GM18507 (cell line): ENCODE measurements around the gene COLEC11.
"Not testable (repeated sequence)": the region's sequence is repeated elsewhere in the genome, so short reads cannot be mapped to it uniquely, and the experiment has no call there.

Experiments used
- DNase-seq: peaks from one replicate; pipeline ENCODE4 v3.0.0; 2011; ENCODE audit warnings: low read depth; ENCODE audit not compliant: insufficient read length; ENCODE audit errors: extremely low spot score
- FAIRE-seq: peaks from 2 replicates; lab custom pipeline; 2011; peaks lifted over from hg19 to GRCh38; lab: Jason Lieb, UNC

COLEC11 gene

GRCh38 chr2:3603536-3604206, 8.8 kb downstream of the COLEC11 start:
- no peak for FAIRE-seq
- DNase-seq = no peak

GRCh38 chr2:3604207-3604877, 9.4 kb downstream of the COLEC11 start:
- no peak for DNase-seq
- no peak for FAIRE-seq

GRCh38 chr2:3604991-3605961, 10.4 kb downstream of the COLEC11 start:
- FAIRE-seq (peak; percentile 68), DNase-seq (peak; percentile 39)

- FAIRE-seq (no peak), DNase-seq (no peak)
Measured at GRCh38 chr2:3606028-3606369, 11.1 kb downstream of the COLEC11 start.

GRCh38 chr2:3606370-3607201, 11.7 kb downstream of the COLEC11 start:
- FAIRE-seq (no peak), DNase-seq (no peak)

- FAIRE-seq (no peak), DNase-seq (no peak)
Measured at GRCh38 chr2:3608373-3609278, 13.7 kb downstream of the COLEC11 start.

GRCh38 chr2:3609279-3609673, 14.4 kb downstream of the COLEC11 start:
- peak; percentile 59 for FAIRE-seq
- DNase-seq = not testable (repeated sequence)

GRCh38 chr2:3610415-3610814, 15.5 kb downstream of the COLEC11 start:
- FAIRE-seq (no peak), DNase-seq (no peak)

- FAIRE-seq = no peak
- no peak for DNase-seq
Measured at GRCh38 chr2:3610881-3611505, 16.1 kb downstream of the COLEC11 start.

- FAIRE-seq = no peak
- DNase-seq = no peak
Measured at GRCh38 chr2:3611589-3611988, 16.7 kb downstream of the COLEC11 start.

- DNase-seq = no peak
- no peak for FAIRE-seq
Measured at GRCh38 chr2:3612639-3613523, 18.0 kb downstream of the COLEC11 start.

- FAIRE-seq = no peak
Measured at GRCh38 chr2:3613524-3613905, 18.6 kb downstream of the COLEC11 start.

GRCh38 chr2:3614743-3615142, 19.8 kb downstream of the COLEC11 start:
- peak; percentile 5 for FAIRE-seq
- not testable (repeated sequence) for DNase-seq

More at GRCh38 chr2:3613524-3613905, 18.6 kb downstream of the COLEC11 start:
- no peak for DNase-seq

GRCh38 chr2:3615541-3616200, 20.8 kb downstream of the COLEC11 start:
- FAIRE-seq, DNase-seq: not testable (repeated sequence)

- FAIRE-seq, DNase-seq: not testable (repeated sequence)
Measured at GRCh38 chr2:3616435-3617197, 21.7 kb downstream of the COLEC11 start.
